Activated CD4-positive, alpha-beta T cell treated with anti-CD3 and anti-CD28 coated beads for 4 hours (primary cell): ENCODE measurements around the gene GNPAT.

Experiments
- DNase-seq, 2 donors: peaks; one replicate each; pipeline ENCODE4 v3.0.0-alpha.2; 2020

The GNPAT gene

GRCh38 chr1:231318568-231318967 lies 77.6 kb downstream of the GNPAT start:
- DNase-seq: no peak

- no peak for DNase-seq
Measured at GRCh38 chr1:231319080-231319479, 78.1 kb downstream of the GNPAT start.

- DNase-seq: no peak
Measured at GRCh38 chr1:231322880-231323530, 82.0 kb downstream of the GNPAT start.

GRCh38 chr1:231324660-231325059 lies 83.6 kb downstream of the GNPAT start:
- DNase-seq: no peak

- DNase-seq: no peak
Measured at GRCh38 chr1:231326248-231326647, 85.2 kb downstream of the GNPAT start.
